MCF 10A (cell line): ENCODE data around the gene COL5A2. TPM values are rescaled to one million over a fixed set of nuclear protein-coding genes. Genes with fewer than 3 reads are reported as not detected.

Experiments used
- Bru-seq: library from RNA; stranded (reverse); fragments of 400-500 nt; gene quantifications from one replicate; lab custom pipeline; 2021; lab: Mats Ljungman, UMichigan
- BruChase-seq, 2 experiments: library from RNA; stranded (reverse); fragments of 400-500 nt; gene quantifications; one replicate each; lab custom pipeline; 2021; lab: Mats Ljungman, UMichigan
- BruUV-seq: library from RNA; stranded (reverse); fragments of 400-500 nt; replicated peaks from 2 replicates; lab custom pipeline; 2021; lab: Mats Ljungman, UMichigan
- CTCF ChIA-PET: fragments of 300-600 bp; sonication (Branson Sonifier 250); formaldehyde crosslinking; extraction: SDS; loops from one replicate; lab custom pipeline; 2021; ENCODE audit warnings: antibody characterized with exemption, inconsistent platforms; lab: Yijun Ruan, JAX
- POLR2A ChIA-PET: fragments of 300-600, 350-650 bp; sonication (Branson Sonifier 250); formaldehyde crosslinking; extraction: SDS; loops from one replicate; lab custom pipeline; 2020; ENCODE audit warnings: antibody characterized with exemption, inconsistent platforms; lab: Yijun Ruan, JAX
- DNase-seq: peaks from one replicate; pipeline ENCODE4 v3.0.0-alpha.2; 2018; ENCODE audit not compliant: unreplicated experiment
- H3K27ac Mint-ChIP-seq: one replicate; pipeline ENCODE4 v1.8.0; 2022; ENCODE audit warnings: mild to moderate bottlenecking, low read depth, mixed read lengths; ENCODE audit not compliant: unreplicated experiment
- H3K27me3 Mint-ChIP-seq: one replicate; pipeline ENCODE4 v1.8.0; 2022; ENCODE audit warnings: mixed read lengths; ENCODE audit not compliant: insufficient read depth, unreplicated experiment
- H3K36me3 Mint-ChIP-seq: one replicate; pipeline ENCODE4 v1.8.0; 2022; ENCODE audit warnings: mild to moderate bottlenecking, moderate library complexity, mixed read lengths; ENCODE audit not compliant: insufficient read depth, unreplicated experiment
- H3K4me1 Mint-ChIP-seq: one replicate; pipeline ENCODE4 v1.8.0; 2022; ENCODE audit warnings: mixed read lengths; ENCODE audit not compliant: insufficient read depth, unreplicated experiment
- H3K4me3 Mint-ChIP-seq: one replicate; pipeline ENCODE4 v1.8.0; 2022; ENCODE audit warnings: mild to moderate bottlenecking, moderate library complexity, mixed read lengths; ENCODE audit not compliant: unreplicated experiment
- H3K9me3 Mint-ChIP-seq: one replicate; pipeline ENCODE4 v1.8.0; 2022; ENCODE audit warnings: mixed read lengths; ENCODE audit not compliant: unreplicated experiment
- intact Hi-C: fragments of 100-400 bp; cut with micrococcal nuclease; formaldehyde crosslinking; loops from 2 replicates; pipeline ENCODE4 v1.14.1; 2022
- long read RNA-seq: library from polyadenylated mRNA; stranded (forward); transcript quantifications from one replicate; pipeline ENCODE4 v2.0.0, GENCODE V29; 2022
- total RNA-seq: library from RNA; stranded (reverse); gene quantifications from 2 replicates; pipeline ENCODE4 v1.2.3, GENCODE V29; 2022
- TF ChIP-seq, protein P1 (sequence below): fragments of 200-600 bp; IDR thresholded peaks from one replicate; pipeline ENCODE4 v1.8.0; 2022; ENCODE audit warnings: antibody characterized with exemption, mild to moderate bottlenecking; ENCODE audit not compliant: unreplicated experiment

COL5A2 gene
- total RNA-seq, result 7.4 and 9.3 TPM in 2 replicates
- percentile 65 among the genes with signal in this experiment for Bru-seq, nascent RNA
- BruChase-seq, experiment 1, labeled RNA remaining after a 6-hour chase, result percentile 51 among the genes with signal in this experiment
- BruChase-seq, experiment 2, labeled RNA remaining after a 2-hour chase, result percentile 58 among the genes with signal in this experiment
- long read RNA-seq, partial matches to known transcripts, result 4 of 4 reads
- long read RNA-seq, other reads (novel, unspliced or antisense), result 0 of 4 reads

DNA sequence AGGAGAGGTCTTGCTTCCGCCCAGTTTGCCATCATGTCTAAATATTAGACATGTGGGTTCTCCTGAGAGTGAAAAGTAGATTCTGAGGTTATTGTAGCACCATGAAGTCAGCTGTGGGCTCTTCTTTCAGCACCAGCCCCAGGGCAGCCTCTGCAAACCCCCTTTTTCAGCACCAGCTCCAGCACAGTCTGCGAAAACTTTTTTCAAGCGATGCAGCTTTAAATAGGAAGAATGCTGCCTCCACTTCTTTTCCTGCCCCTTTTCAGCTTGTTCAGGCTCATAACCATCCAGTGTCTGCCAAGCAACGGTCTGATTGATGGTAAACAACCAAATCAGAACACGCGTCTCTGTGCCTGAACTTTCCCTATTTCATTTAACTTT lies at the start of gene COL5A2:
Gene COL5A2 (minus strand): TSS at position 192 of the 381 bp plus-strand sequence. CDS start 157 bp downstream, at position 35.
- intact Hi-C loops, result no loop called here
- Mint-ChIP-seq H3K4me3 (no peak within 1 kb of the TSS), H3K4me1 (no peaks in the 10 kb centered on the region), H3K36me3 (no peaks in the 10 kb centered on the region), H3K27me3 (no peaks in the 10 kb centered on the region), H3K9me3 (no peaks in the 10 kb centered on the region), H3K27ac (no peak within 1 kb of the TSS)
- TF ChIP-seq, protein P1, sequence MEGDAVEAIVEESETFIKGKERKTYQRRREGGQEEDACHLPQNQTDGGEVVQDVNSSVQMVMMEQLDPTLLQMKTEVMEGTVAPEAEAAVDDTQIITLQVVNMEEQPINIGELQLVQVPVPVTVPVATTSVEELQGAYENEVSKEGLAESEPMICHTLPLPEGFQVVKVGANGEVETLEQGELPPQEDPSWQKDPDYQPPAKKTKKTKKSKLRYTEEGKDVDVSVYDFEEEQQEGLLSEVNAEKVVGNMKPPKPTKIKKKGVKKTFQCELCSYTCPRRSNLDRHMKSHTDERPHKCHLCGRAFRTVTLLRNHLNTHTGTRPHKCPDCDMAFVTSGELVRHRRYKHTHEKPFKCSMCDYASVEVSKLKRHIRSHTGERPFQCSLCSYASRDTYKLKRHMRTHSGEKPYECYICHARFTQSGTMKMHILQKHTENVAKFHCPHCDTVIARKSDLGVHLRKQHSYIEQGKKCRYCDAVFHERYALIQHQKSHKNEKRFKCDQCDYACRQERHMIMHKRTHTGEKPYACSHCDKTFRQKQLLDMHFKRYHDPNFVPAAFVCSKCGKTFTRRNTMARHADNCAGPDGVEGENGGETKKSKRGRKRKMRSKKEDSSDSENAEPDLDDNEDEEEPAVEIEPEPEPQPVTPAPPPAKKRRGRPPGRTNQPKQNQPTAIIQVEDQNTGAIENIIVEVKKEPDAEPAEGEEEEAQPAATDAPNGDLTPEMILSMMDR, result no peak
- no TSS peak for BruUV-seq
- ChIA-PET POLR2A (no interaction called here), CTCF (interaction anchor here (1.2 kb wide), 1 partner anchor 232 kb away, joined by 3 read pairs; no protein-coding TSS in a partner anchor)
- no peak for DNase-seq

DNA sequence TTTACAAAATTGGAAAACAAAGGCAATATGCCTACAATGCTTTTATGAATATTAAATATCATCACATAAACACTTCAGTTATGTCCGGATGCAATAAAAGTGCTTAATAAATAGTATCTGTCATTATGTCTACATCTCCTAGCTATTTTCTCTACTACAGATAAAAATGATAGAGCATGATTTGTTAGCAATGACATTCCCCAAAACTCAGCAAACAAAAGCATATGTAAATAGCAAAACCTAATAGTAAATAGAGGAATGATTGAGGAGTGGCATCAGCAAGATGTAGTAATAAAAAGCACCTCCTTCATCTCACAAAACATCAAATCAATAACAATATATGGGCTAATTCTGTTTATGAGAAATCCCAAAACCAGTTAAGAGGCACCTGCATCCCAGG lies 46.5 kb upstream of the COL5A2 start:
- CTCF ChIA-PET, result interaction anchor here (0.8 kb wide), 2 partner anchors 17 to 83 kb away, joined by 3 to 4 read pairs; no protein-coding TSS in a partner anchor
- POLR2A ChIA-PET, result no interaction called here
- no TSS peak for BruUV-seq
- no peaks in the 10 kb centered on the region for H3K27me3 Mint-ChIP-seq
- H3K27ac Mint-ChIP-seq, result no peak overlapping the region
- peaks cover 7% of the 10 kb centered on the region for H3K36me3 Mint-ChIP-seq
- no peak for DNase-seq
- intact Hi-C loops, result no loop called here
- no peak overlapping the region for H3K4me3 Mint-ChIP-seq
- peaks cover 23% of the 10 kb centered on the region for H3K4me1 Mint-ChIP-seq
- TF ChIP-seq, protein P1, result no peak
- peaks cover 8% of the 10 kb centered on the region for H3K9me3 Mint-ChIP-seq

DNA sequence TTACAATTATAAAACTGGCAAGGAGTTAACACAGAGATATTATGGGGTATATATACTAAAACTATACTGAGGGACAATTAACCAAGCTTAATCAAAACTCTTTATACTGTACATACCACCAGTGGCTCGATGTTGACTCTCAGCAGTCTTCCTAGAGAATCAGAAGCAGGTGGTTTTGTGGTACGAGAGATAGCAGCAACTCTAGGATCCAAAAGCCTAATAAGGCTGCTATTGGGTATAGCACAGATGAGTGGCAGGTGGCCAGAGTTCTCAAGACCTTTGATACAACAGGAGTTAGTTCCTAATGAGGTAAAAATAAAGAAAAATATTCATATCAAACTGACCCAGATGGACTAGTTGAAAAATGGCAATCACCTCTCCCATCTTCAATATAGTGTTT lies 45.5 kb upstream of the COL5A2 start:
- peaks cover 29% of the 10 kb centered on the region for H3K4me1 Mint-ChIP-seq
- H3K27me3 Mint-ChIP-seq, result no peaks in the 10 kb centered on the region
- intact Hi-C loops, result no loop called here
- BruUV-seq, result no TSS peak
- no peak for DNase-seq
- ChIA-PET POLR2A (interaction anchor here (1.1 kb wide), 1 partner anchor 10 kb away, joined by 4 read pairs; no protein-coding TSS in a partner anchor), CTCF (interaction anchor here (0.6 to 0.8 kb wide), 4 partner anchors 18 to 188 kb away, joined by 3 to 4 read pairs (median 4); no protein-coding TSS in a partner anchor)
- H3K27ac Mint-ChIP-seq, result no peak overlapping the region
- TF ChIP-seq, protein P1, result no peak
- H3K36me3 Mint-ChIP-seq, result peaks cover 7% of the 10 kb centered on the region
- H3K9me3 Mint-ChIP-seq, result peaks cover 8% of the 10 kb centered on the region
- H3K4me3 Mint-ChIP-seq, result no peak overlapping the region

DNA sequence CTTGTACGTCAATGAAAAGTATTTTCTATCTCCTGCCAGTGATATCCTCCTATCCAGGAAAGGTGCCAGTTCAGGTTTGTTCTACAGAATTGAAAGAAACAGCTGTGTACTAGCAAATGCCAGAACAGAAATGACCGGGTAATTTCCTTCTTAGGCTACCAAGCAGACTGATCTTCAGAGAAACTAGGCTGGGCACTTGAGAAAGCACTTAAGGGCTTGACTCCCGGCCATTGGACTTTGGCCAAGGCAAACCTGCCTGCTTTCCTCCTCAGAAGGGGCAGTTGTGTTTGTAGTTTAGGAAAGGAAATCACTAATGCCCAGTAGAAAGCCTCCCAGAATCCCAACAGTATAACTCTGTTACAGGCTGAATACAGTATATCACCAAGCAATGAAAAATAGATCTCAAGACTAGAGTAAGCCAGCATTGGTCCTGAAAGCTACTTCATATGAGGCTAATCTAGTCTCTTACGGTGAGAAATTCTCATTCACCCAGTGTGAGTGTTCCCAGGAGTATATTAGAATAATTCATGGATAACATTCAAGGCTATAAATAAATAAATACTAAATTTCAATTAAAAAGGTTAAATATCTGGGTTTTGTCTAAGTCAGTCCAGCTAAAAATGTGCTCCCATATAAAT lies 43.0 kb upstream of the COL5A2 start:
- CTCF ChIA-PET, result interaction anchor here (0.7 to 1.4 kb wide), 4 partner anchors 10 to 79 kb away, joined by 3 to 4 read pairs (median 3); no protein-coding TSS in a partner anchor
- no peaks in the 10 kb centered on the region for H3K9me3 Mint-ChIP-seq
- H3K27me3 Mint-ChIP-seq, result no peaks in the 10 kb centered on the region
- peaks cover 29% of the 10 kb centered on the region for H3K4me1 Mint-ChIP-seq
- H3K36me3 Mint-ChIP-seq, result peaks cover 7% of the 10 kb centered on the region
- BruUV-seq, result no TSS peak
- intact Hi-C loops, result loop anchor here (1.0 kb wide), 1 partner anchor 64 kb away; no protein-coding TSS in a partner anchor
- POLR2A ChIA-PET, result interaction anchor here (0.8 to 3.1 kb wide), 5 partner anchors 10 to 32 kb away, joined by 3 to 26 read pairs (median 6); no protein-coding TSS in a partner anchor
- peak; percentile 63 for DNase-seq
- H3K4me3 Mint-ChIP-seq, result peak overlapping the region; percentile 31
- H3K27ac Mint-ChIP-seq, result peak overlapping the region; percentile 96
- TF ChIP-seq, protein P1, result no peak
